Left renal cortex interstitium (tissue), 4 donors: ENCODE data around the gene RANBP3. TPM values are rescaled to one million over a fixed set of nuclear protein-coding genes. Genes with fewer than 3 reads are reported as not detected.

Experiments
- DNase-seq, 4 donors: peaks; one replicate each; pipeline ENCODE4 v3.0.0-alpha.2; 2013; ENCODE audit warnings: low read depth in 4 of 4, low spot score in 2 of 4, missing footprints in 1 of 4
- polyA plus RNA-seq, 4 donors: library from polyadenylated mRNA; unstranded; fragments of 120-200 nt; gene quantifications; one replicate each; pipeline ENCODE4 v1.2.1, GENCODE V29; 2013; ENCODE audit not compliant: insufficient read length in 4 of 4

Gene RANBP3
- polyA plus RNA-seq, 4 donors: 67.7 to 73.7 (median 72.4) TPM

DNA sequence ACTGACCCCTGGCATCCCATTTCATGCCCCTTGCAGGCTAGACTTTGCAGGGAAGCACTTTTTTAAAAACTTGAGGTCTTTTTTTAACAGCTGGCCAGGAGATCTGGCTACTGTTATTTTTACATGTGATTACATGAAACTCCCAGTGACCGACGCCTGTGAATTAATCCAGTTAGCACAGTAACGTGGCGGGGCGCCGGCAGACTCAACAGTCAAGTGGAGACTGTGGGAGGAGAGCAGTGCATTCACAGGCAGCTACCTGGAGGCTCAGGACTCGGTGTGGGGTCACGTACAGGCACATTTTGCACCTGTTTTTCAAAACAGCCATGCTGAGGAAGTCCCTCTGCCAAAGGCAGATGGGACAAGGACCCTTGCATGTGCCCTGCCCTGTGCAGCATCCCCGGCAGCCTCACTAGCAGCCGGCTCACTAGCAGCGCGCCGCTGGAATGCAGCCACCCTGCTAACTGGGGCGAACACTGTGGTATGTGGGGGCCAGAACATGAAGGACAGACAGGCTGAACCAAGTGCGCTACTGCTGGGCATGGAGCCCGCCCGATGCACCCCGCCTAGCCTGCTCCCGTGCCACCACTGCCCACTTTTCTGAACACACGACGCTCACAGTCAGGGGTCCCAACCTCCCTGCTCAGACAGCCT is 45.2 kb downstream of the RANBP3 start:
- DNase-seq: no peak

DNA sequence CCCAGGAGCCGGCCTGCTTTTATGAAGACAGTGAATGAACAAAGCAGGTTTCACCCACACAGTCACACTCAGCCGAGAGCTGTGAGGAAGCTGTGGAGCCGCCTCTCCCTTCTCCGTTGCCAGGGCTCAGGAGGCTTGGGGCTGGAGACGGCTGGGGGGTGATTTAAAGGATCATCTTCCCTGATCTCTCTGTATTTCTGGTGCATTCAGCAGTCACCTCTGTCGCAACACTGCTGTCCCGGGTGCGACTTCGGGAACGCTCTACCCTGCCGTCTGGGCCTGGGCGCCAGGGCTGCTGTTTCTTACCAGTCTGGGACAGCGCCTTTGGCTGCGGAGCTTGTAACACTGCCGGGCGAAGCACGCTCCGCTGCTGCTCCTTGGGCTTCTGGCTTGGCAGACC is 45.8 kb downstream of the RANBP3 start:
- DNase-seq: no peak

DNA sequence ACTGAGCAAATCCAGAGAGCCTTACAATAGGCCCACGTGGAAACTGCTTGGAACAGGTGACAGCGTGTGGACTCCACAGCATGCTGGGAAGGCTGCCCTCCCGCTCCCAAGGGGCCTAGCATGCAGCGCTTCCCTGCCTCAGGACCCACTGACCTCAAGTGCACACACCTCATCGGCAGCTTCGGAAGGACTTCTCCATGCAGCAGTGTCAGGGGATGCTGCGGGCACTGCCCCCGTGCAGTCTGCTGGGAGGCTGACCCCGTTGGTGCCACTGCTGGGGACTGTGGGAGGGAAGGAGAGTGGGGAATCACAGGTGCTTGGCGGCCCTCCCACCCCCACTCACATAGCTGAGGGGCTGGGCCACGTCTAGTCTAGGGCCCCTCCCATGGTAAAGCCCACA is 46.7 kb downstream of the RANBP3 start:
- no peak for DNase-seq

DNA sequence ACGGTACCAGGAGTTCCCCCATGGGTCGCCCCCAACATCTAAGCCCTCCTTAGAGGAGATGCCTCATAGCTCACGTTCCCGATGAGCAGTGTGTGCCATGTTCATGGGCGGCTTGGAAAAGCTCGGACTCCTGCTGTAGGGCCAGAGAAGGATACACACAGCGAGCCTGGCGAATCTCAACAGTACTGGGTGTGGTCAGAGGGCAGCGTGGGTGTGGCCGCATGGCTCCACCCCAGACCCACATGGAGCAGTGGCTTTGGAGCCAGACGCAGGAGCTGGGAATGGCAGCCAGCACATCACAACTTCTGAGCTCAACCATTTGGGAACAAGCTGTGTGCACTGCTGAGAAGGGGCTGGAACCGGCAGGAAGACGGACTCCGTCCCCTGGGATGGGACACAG is 48.3 kb downstream of the RANBP3 start:
- DNase-seq: no peak

DNA sequence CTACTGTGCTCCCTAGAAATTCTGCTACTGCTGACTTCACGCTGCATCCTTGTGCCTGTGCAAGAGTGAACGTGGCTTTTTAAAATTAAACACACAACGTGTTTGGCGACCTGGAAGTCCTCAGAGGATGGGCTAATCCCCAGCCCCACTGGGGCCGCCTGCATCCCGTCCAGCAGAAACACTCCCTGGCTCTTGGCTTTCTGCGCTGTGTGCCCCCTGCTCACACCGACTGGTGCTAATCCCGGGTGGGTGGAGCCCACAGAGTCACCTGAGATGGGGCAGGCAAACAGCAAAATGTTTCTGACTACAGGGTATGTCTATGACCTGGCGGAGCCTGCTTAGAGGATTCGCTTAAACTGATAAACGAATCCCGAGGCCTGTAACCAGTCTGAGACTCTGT is 48.8 kb downstream of the RANBP3 start:
- no peak for DNase-seq

DNA sequence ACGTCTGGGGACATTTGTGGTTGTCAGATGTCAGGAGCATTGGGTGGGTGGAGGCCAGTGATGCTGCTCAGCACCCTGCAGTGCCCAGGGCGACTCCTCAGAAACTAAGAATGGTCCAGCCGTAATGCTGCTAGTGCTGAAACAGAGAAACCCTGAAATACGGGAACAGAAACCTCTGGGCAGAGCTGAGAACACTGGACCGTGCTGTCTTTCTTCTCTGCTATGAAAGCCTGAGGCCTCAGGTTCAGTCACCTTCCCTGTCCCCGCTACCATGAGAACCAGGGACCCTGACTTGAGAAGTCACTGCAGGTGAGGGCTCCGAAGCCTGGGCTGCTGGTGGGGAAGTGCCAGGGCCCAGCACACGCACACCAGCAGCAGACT is 50.5 kb downstream of the RANBP3 start:
- DNase-seq: no peak

DNA sequence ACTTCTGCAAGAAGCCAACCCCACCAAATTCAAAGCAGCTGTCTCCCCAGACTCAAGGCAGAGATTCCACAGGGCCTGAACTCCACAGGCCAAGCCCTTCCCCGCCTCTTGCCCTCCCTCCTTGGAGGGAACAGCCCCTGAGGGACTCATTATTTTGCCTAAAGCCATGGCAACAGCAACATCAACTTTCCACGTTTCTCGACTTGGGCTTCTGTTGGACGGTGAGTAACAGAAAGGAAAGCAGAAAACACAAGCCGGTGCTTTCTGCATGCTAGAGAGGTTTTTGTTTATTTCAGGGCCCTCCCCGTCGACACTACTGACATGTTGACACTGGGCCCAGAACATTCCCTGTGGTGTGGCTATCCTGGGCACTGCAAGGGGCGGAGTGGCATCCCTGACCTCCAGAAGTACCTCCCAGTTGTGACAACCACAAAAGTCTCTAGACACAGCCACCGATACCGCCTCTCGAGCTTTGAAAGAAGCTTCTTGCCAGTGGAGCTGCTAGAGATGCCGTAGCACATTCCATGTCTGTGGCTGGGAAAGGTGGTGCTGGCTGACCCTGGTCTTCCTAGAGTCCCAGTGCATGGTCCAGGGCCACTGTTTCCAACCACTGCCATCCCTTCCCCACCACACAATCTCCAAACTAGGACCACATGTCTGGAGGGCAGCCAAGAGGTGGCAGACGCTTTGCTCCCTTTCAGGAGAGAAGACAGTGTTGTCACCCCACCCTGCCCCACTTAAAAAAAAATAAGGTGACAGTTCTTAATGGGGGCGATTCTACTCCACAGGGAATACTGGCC is 51.1 kb downstream of the RANBP3 start:
- DNase-seq: no peak

DNA sequence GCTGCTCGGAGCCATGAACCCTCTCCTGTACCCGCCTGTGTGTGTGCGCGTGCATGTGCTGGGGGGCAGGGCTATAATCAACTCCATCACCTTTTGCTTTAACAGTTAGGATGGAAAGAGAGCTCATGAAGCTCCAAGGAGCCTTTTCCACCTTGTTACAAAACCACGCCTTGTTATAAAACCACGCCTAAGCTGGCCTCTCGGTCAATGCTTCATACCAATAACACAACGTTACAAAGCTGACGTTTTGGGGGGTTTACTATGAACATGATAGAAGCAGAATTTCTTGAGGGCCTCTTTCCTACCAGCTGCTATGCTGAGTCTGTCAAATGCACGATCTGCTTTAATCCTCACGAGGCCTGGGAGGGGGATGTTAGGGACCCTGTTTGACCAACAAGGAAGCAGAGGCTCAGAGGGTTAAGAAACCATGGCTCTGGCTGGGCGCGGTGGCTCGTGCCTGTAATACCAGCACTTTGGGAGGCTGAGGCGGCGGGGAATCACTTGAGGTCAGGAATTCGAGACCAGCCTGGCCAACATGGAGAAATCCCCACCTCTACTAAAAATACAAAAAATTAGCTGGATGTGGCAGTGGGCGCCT is 52.0 kb downstream of the RANBP3 start:
- DNase-seq: no peak

DNA sequence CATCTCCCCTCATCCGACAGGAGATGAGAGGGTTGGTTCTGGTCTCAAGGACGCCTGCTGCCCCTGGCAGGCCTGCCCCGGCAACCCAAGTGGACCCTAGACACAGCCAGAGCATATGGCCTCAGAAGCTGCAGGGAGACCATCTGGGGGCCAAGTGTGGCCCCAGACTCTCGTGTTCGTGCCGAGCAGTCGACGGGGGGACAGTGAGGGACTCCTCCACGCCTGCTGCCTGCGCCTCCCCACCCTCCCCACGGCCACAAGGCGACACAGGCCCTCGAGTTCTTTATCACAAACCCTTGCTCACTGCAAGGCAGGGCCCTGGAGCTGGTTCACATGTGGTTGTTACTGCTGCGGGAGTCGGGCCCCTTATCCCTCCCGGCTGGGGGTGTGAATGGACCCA is 54.6 kb downstream of the RANBP3 start:
- DNase-seq: no peak

DNA sequence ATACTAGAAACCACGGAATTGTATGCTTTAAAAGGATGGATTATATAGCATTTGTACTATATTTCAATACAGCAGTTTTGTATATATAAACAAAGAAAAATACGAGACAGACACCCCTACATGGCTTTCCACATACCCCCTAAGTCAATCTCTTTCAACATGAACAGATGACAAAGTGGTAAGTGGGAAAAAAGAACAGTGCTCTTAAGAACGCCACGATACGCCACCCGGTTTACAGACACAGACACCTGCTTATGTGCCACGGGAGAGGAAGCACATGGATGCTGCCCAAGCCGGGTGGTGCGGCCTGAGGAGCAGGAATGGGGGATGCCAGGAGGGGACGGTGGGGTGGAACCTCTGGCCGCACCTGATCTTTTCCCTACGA is 55.8 kb downstream of the RANBP3 start:
- no peak for DNase-seq

DNA sequence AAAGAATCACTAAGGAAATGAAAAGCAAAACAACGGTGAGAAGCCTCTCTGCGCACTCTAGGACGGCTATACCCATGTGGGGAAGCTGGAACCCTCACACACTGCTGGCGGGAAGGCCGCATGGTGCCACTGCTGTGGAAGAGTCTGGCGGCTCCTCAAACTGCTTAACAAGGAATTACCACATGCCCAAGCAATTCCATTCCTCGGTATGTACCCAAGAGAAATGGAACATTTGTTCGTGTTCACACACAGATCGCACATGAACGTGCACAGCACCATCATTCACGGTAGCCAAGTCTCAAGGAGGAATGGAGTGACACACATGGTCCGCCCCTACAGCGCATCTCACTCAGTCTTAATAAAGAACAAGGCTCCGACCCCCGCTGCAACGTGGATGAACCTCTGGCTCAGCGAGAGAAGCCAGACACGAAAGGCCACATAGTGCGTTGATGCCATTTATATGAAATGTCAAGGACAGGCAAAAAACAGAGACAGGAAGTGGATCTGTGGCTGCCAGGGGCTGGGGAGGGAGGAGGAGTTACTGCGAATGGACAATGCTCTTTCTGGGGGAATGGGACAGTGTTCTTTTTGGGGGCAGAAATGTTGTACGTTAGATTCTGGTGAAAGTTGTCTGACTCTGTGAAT is 56.3 kb downstream of the RANBP3 start:
- no peak for DNase-seq

DNA sequence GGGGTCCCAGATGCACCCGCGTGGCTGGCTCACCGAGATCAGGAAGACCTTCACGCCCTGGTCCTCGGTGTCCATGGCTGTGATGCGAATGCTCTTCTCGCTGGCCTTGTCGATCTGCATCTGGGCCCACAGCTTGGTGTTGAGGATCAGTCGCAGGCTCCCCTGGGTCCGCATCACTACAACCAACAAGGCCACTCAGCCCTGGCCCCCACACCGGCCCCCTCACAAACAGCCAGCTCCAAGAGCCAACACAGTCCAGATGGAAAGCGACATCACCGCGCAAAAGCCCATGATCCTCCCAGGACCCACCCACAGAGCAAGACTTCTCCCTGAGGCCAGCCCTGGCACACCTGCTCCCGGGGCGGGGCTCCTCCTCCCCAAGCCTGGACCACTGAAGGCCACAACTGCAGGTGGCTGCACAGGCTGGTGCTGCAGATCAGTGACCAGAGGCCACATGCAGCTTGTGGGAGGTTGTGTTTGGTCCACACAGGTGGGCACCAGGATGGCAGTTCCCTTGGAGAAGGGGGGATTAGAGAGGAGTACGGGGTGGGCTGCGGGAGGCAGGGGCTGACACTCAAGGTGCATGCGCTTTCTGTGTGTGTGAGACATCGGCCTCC is 59.4 kb downstream of the RANBP3 start:
- DNase-seq: no peak

DNA sequence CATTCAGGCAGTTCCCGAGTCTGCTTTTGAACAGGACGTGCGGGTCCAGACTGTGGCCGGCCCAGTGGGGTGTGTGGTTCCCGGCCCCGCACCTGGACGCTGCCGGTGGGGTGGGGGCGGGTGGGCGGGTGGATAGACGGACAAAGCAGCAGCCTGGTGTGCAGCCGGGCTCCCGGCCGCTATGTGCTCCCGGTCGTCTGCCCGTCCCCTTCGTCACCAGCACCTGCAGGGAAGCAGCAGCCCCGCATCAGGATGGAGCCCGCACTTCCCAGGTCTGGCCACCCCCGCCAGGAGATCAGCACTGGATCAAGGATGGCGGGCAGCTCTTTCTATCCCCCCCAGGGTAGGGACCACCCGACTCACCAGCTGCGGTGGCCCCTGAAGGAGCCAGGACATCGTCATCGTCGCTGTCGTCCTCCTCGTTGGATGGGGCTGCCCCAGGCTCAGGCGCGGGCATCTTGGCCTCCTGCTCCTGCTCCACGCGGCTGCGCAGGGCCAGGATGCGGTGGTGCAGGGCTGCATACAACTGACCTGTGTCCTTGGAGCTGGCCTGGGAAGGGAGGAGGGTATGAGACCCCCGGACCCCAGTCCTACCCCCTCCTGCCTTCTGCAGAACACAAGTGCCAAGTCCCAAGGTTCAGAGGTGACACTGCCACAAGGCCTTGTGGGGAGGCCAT is 60.4 kb downstream of the RANBP3 start:
- no peak for DNase-seq

DNA sequence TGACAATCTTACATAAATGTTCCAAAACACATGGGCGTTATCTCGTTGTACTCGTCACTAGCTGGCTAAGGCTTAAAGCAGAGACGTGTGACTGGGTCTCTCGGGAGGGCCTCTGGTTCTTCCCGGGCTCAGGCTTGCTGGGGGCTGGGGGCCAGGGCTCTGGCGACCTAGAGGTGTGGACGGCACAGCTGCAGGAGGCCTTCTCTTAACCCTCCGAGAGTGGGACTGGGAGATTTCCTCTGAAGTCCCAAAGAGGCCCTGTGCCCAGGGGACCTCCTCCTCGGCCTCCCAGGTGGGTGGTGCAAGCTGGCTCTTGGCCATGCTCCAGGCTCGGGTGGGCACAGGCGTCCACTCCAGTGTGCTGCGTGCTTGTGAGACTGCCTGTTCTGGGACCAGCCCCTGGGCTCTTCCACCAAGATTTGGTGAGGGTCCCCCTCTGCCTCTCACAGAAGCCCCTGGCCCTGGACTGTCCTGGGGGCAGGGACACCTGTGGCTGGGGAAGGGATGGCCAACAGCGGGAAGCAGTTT is 61.7 kb downstream of the RANBP3 start:
- no peak for DNase-seq

DNA sequence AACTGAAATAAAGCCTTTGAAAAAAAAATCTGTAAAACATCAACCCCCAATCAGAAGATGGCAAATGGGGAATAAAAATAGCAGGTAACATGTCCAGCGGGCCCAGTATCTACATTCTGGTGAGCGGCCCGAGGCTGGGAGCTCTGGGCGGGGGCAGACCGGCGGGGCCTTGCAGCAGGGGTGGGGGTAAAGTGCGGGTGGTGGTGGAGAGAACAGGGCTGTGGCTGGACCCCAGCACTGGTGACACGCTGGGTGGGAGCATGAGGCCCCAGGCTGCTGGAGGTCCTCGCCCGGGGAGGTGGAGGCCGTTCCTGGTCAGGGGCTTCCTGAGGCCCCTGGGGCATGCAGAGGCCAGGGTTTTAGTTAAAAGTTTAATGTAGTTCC is 62.2 kb downstream of the RANBP3 start:
- no peak for DNase-seq

DNA sequence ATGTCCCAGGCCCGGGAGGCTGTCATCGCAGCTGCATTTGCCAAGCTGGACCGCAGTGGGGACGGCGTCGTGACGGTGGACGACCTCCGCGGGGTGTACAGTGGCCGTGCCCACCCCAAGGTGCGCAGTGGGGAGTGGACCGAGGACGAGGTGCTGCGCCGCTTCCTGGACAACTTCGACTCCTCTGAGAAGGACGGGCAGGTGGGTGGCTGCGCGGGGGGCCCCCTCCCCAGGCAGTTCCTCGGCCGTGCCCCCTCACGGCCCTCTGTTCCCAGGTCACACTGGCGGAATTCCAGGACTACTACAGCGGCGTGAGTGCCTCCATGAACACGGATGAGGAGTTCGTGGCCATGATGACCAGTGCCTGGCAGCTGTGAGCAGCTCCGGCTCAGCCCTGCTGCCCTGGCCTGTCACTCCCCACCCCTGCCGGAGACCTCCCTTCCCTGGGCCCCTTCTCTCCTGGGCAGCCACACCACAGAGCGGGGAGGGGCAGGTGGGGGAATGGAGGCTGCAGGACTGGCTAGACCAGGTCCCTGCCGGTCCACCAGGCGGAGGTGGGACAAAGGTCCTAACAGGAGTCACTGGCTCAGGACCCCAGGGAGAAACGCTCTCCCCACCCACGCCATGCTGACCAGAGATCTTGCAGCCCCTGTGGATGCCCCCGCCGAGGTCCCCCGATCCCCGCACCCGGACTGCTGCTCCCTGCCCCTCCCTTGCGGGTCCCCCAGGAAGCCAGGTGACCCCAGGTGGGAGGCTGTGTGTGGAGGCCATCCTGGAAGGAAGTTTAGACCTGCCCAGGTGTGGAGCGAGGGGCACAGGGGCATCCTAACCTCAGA is 62.8 kb downstream of the RANBP3 start:
- DNase-seq: peak in 1 of 4 donors; percentile 53

DNA sequence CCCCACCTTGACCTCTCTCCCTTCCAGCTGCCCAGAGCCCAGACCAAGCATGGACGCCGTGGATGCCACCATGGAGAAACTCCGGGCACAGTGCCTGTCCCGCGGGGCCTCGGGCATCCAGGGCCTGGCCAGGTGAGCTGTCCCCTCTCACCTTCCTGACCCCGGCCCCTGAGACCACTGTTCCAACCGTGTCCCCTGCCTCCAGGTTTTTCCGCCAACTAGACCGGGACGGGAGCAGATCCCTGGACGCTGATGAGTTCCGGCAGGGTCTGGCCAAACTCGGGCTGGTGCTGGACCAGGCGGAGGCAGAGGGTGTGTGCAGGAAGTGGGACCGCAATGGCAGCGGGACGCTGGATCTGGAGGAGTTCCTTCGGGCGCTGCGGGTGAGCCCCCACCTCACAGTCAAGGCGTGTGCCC is 63.6 kb downstream of the RANBP3 start:
- DNase-seq: no peak

DNA sequence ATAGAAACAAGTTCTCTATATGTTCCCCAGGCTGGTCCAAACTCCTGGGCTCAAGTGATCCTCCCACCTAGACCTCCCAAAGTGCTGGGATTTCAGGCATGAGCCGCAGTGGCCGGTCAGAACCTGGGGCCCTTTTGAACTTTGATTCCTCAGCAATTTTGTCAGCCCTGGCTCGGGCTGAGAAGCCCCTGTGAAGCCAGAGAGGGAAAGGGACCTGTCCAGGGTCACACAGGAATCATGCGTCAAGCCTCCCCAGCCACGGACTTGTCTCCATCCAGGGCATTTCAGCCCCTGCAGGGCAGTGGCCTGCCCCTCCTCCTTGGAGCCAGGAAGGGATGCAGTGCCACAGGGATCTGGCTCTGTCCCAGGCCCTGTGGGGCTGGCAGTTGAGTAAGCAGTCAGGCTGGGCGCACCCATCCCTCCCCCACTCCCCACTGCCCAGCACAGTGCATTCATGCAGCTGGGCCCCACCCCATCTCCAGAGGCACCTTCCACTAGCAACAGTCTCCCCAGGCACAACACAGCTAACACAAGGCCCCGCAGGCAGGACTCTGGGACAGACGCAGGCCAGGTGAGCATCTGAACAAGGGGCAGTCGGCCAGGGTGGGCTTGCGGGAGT is 64.1 kb downstream of the RANBP3 start, which contains the start of gene CAPS:
CAPS (plus strand) TSS at position 516 of the 619 bp plus-strand sequence. CDS start 153 bp downstream, outside the sequence.
- no peak for DNase-seq

DNA sequence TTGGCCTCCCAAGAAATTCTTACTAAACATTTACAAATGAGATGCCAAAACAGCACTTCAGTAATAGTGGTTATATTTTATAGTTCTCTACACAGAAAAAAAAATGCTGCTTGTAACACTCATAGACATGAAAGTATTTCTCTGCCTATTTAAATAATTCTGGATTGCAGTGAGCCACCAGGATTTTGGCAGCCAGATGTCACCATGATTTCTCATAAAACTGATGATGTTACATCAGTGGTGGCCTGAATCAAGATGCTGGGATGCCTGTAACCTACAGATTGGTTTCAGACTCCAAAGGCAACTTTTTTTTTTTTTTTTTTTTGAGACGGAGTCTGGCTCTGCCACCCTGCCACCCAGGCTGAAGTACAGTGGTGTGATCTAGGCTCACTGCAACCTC is 66.6 kb downstream of the RANBP3 start:
- no peak for DNase-seq
